ENCODE measurements around the gene LPP. TPM values are rescaled to one million over a fixed set of nuclear protein-coding genes. Genes with fewer than 3 reads are reported as not detected.

LPP gene
- total and polyA plus RNA-seq, 8 donors = 4.9 to 84.4 (median 45.9) TPM

DNA sequence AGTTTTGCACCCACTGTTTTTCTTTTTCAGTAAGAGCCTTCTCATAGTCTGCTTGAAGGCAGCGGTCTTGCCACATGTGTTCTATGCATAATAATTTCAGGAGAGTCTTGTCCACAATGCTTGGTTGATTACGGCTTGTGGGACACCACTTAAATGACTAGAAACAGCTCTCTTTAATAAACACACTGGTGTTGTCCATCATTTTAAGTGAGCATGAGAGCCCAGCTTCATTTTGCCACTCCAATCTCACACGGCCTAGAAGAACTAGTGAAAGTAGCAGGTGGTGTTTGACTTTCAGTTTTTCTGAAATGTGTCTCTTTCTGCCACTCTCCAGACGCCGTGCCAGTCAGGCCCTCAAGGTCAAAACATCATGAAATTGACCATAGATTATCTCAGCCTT is 292.1 kb downstream of the LPP start:
- no peaks in the 10 kb centered on the region for H3K36me3 ChIP-seq
- TF ChIP-seq, protein P1, sequence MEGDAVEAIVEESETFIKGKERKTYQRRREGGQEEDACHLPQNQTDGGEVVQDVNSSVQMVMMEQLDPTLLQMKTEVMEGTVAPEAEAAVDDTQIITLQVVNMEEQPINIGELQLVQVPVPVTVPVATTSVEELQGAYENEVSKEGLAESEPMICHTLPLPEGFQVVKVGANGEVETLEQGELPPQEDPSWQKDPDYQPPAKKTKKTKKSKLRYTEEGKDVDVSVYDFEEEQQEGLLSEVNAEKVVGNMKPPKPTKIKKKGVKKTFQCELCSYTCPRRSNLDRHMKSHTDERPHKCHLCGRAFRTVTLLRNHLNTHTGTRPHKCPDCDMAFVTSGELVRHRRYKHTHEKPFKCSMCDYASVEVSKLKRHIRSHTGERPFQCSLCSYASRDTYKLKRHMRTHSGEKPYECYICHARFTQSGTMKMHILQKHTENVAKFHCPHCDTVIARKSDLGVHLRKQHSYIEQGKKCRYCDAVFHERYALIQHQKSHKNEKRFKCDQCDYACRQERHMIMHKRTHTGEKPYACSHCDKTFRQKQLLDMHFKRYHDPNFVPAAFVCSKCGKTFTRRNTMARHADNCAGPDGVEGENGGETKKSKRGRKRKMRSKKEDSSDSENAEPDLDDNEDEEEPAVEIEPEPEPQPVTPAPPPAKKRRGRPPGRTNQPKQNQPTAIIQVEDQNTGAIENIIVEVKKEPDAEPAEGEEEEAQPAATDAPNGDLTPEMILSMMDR (IDR thresholded peaks at IDR 0.05) = no peak
- H3K9me3 ChIP-seq = no peaks in the 10 kb centered on the region
- intact Hi-C loops (cut with DNase I) = no loop called here
- H3K4me3 ChIP-seq = no peak overlapping the region
- WGBS, 2 donors = 51 to 57% methylated on average over 5 of the region's 5 CpGs
- no peaks in the 10 kb centered on the region for H3K27me3 ChIP-seq
- no peak for DNase-seq
- ATAC-seq = no peak
- H3K4me1 ChIP-seq = no peaks in the 10 kb centered on the region
- H3K27ac ChIP-seq = no peak overlapping the region
- FAIRE-seq = no peak

DNA sequence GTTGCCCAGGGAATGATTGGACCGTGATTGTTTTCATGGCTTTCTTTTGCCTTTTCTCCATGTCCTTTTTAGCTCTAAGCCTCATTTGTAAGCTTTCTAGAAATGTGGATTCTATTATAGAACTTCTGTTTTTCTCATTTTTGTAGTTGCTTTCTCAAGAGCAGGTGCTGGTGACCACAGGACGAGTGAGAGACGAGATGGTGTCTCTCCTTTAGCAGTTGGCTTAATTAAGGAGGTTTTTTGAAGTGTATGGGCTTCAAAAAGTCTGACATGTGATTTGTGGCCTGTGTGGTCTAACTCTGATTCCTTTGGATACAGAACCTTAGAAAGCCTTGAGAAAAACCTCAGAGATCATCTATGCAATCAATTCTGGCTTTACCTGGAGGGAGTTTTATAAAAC is 292.8 kb downstream of the LPP start:
- Histone ChIP-seq H3K27ac (no peak overlapping the region), H3K27me3 (no peaks in the 10 kb centered on the region), H3K4me1 (no peaks in the 10 kb centered on the region), H3K4me3 (no peak overlapping the region), H3K9me3 (no peaks in the 10 kb centered on the region), H3K36me3 (no peaks in the 10 kb centered on the region)
- ATAC-seq = no peak
- TF ChIP-seq, protein P1 (IDR thresholded peaks at IDR 0.05) = no peak
- no peak for DNase-seq
- no peak for FAIRE-seq
- intact Hi-C loops (cut with DNase I) = no loop called here
- 88 to 93% methylated on average over 3 of the region's 3 CpGs for WGBS, 2 donors

DNA sequence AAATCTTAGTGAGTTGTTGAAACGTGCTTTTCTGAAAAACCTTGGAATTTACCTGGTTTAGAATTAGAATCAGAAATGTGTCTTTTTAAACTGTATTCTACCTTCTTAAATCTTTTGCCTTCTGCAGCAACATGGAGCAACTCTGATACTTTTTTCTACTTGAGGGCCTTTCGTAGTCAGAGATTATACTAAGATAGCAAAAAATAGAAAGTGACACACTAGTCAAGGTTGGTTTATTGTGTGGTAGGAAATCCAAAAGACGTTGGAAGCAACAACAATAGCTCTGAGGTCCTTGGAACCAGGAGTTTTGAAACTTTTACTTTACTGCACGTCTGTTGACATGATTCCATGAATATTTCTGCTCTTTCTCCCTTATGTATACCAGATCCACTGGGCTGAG is 294.9 kb downstream of the LPP start:
- TF ChIP-seq, protein P1 (IDR thresholded peaks at IDR 0.05) = no peak
- Histone ChIP-seq H3K27me3 (no peaks in the 10 kb centered on the region), H3K27ac (no peak overlapping the region), H3K4me1 (no peaks in the 10 kb centered on the region), H3K4me3 (no peak overlapping the region), H3K9me3 (no peaks in the 10 kb centered on the region), H3K36me3 (no peaks in the 10 kb centered on the region)
- DNase-seq (no peak), ATAC-seq (no peak), FAIRE-seq (no peak)
- intact Hi-C loops (cut with DNase I) = no loop called here
- 92 to 98% methylated on average over 4 of the region's 4 CpGs for WGBS, 2 donors

- intact Hi-C loops (cut with DNase I) = no loop called here
- ATAC-seq (no peak), DNase-seq (no peak), FAIRE-seq (no peak)
- no peaks in the 10 kb centered on the region for H3K27me3 ChIP-seq
- H3K4me1 ChIP-seq = no peaks in the 10 kb centered on the region
- TF ChIP-seq, protein P1 (IDR thresholded peaks at IDR 0.05) = no peak
- no peak overlapping the region for H3K4me3 ChIP-seq
- H3K36me3 ChIP-seq = no peaks in the 10 kb centered on the region
- H3K9me3 ChIP-seq = no peaks in the 10 kb centered on the region
- WGBS, 2 donors = 95 to 98% methylated on average over 2 of the region's 2 CpGs
- no peak overlapping the region for H3K27ac ChIP-seq
These were observed 295.5 kb downstream of the LPP start for GRCh38 chr3:188449421-188449820.

GRCh38 chr3:188452158-188452772 is 298.3 kb downstream of the LPP start:
- Histone ChIP-seq H3K27me3 (no peaks in the 10 kb centered on the region), H3K27ac (no peak overlapping the region), H3K36me3 (no peaks in the 10 kb centered on the region), H3K4me3 (no peak overlapping the region), H3K9me3 (no peaks in the 10 kb centered on the region), H3K4me1 (no peaks in the 10 kb centered on the region)
- DNase-seq = no peak
- no peak for FAIRE-seq
- ATAC-seq = no peak
- 96 to 97% methylated on average over 8 of the region's 8 CpGs for WGBS, 2 donors
- TF ChIP-seq, protein P1 (IDR thresholded peaks at IDR 0.05) = no peak
- intact Hi-C loops (cut with DNase I) = no loop called here
